H1 (cell line): ENCODE data around the gene CDH20. TPM values are rescaled to one million over a fixed set of nuclear protein-coding genes. Genes with fewer than 3 reads are reported as not detected.
A peak's percentile ranks its signal among the peaks of the same experiment; 100 is the strongest.

Experiments
- CTCF ChIA-PET: fragments of 300-600 bp; sonication (Branson Sonifier 250); formaldehyde crosslinking; loops from one replicate; lab custom pipeline; 2021; ENCODE audit not compliant: partially characterized antibody; lab: Charles Lee
- POLR2A ChIA-PET: fragments of 300-600 bp; sonication (Branson Sonifier 250); formaldehyde crosslinking; loops from one replicate; lab custom pipeline; 2021; ENCODE audit warnings: inconsistent platforms; ENCODE audit not compliant: partially characterized antibody; lab: Charles Lee
- DNase-seq, 2 experiments: peaks; one replicate each; pipeline versions ENCODE4 v3.0.0 to v3.0.0-alpha.2; 2010 to 2022; ENCODE audit warnings: low spot score in 2 of 2, low read depth in 1 of 2, mixed read lengths in 1 of 2
- FAIRE-seq: peaks from 2 replicates; lab custom pipeline; 2011; peaks lifted over from hg19 to GRCh38; lab: Jason Lieb, UNC
- H2AFZ ChIP-seq: 2 replicates; pipeline ENCODE4 v1.8.1; 2012; ENCODE audit warnings: low read length, inconsistent platforms
- H2AK5ac ChIP-seq: 2 replicates; pipeline ENCODE4 v1.6.1; 2013; ENCODE audit warnings: low read depth, low read length
- H2BK120ac ChIP-seq: replicated peaks from 2 replicates; pipeline ENCODE3; 2013; ENCODE audit warnings: low read depth, low read length, inconsistent platforms
- H2BK12ac ChIP-seq: 2 replicates; pipeline ENCODE4 v1.6.1; 2013; ENCODE audit warnings: low read depth, low read length
- H2BK15ac ChIP-seq: 2 replicates; pipeline ENCODE4 v1.6.1; 2013; ENCODE audit warnings: low read length
- H2BK20ac ChIP-seq: 2 replicates; pipeline ENCODE4 v1.6.1; 2013; ENCODE audit warnings: low read length
- H2BK5ac ChIP-seq: 2 replicates; pipeline ENCODE4 v1.6.1; 2013; ENCODE audit warnings: low read depth, low read length
- H3K14ac ChIP-seq: 2 replicates; pipeline ENCODE4 v1.6.1; 2013; ENCODE audit warnings: inconsistent platforms; ENCODE audit not compliant: insufficient read length
- H3K18ac ChIP-seq: 2 replicates; pipeline ENCODE4 v1.6.1; 2013; ENCODE audit warnings: low read length; ENCODE audit errors: extremely low read depth
- H3K23ac ChIP-seq: 2 replicates; pipeline ENCODE4 v1.6.1; 2013; ENCODE audit warnings: inconsistent platforms; ENCODE audit not compliant: insufficient read length
- H3K23me2 ChIP-seq: 2 replicates; pipeline ENCODE4 v1.6.1; 2013; ENCODE audit warnings: low read depth, low read length
- H3K27ac ChIP-seq: 2 replicates; pipeline ENCODE4 v1.6.1; 2011; ENCODE audit warnings: low read depth, low read length, inconsistent platforms
- H3K27me3 ChIP-seq, 4 experiments: replicated peaks in 1 of 4; 1 replicate in 1 of 4; 2 replicates in 3 of 4; pipeline versions ENCODE4 v1.6.1 to v1.8.1; 2011 to 2013; ENCODE audit warnings: low read length in 3 of 4, mild to moderate bottlenecking in 3 of 4, inconsistent platforms in 2 of 4, mixed read lengths in 2 of 4, moderate library complexity in 1 of 4; ENCODE audit not compliant: control insufficient read depth in 3 of 4, insufficient read depth in 3 of 4; ENCODE audit errors: extremely low read depth in 1 of 4
- H3K36me3 ChIP-seq, 4 experiments: 2 replicates each; pipeline versions ENCODE4 v1.6.1 to v1.8.1; 2011 to 2013; ENCODE audit warnings: mild to moderate bottlenecking in 4 of 4, low read length in 3 of 4, moderate library complexity in 2 of 4, control low read depth in 1 of 4, inconsistent platforms in 1 of 4; ENCODE audit not compliant: insufficient read depth in 4 of 4, control insufficient read depth in 2 of 4
- H3K4ac ChIP-seq: replicated peaks from 2 replicates; pipeline ENCODE3; 2013; ENCODE audit warnings: low read length, low read depth, mixed read lengths, inconsistent platforms; ENCODE audit not compliant: insufficient read length
- H3K4me1 ChIP-seq, 4 experiments: replicated peaks in 1 of 4; 1 replicate in 1 of 4; 2 replicates in 3 of 4; pipeline versions ENCODE4 v1.6.1 to v1.8.1; 2011 to 2013; ENCODE audit warnings: low read length in 3 of 4, inconsistent platforms in 2 of 4, mixed read lengths in 1 of 4; ENCODE audit not compliant: insufficient read depth in 4 of 4, control insufficient read depth in 3 of 4
- H3K4me2 ChIP-seq, 2 experiments: 2 replicates each; pipeline versions ENCODE4 v1.6.1 to v1.8.1; 2011 to 2013; ENCODE audit warnings: low read depth in 2 of 2, low read length in 2 of 2, control low read depth in 1 of 2, inconsistent platforms in 1 of 2, mild to moderate bottlenecking in 1 of 2; ENCODE audit not compliant: insufficient read depth in 1 of 2
- H3K4me3 ChIP-seq, 4 experiments: fragments of 200-600, 300-600 bp in 1 of 4; sonication (generic), shearing (Covaris generic), sonication (Bioruptor Twin) in 1 of 4; 2 replicates each; pipeline versions ENCODE4 v1.5.1 to v1.8.1; 2011 to 2016; ENCODE audit warnings: low read length in 4 of 4, low read depth in 3 of 4, control low read depth in 2 of 4, inconsistent platforms in 2 of 4, mild to moderate bottlenecking in 2 of 4, mixed read lengths in 1 of 4, moderate library complexity in 1 of 4; ENCODE audit not compliant: insufficient read depth in 2 of 4; ENCODE audit errors: extremely low read depth in 1 of 4
- H3K56ac ChIP-seq: replicated peaks from 2 replicates; pipeline ENCODE3; 2013; ENCODE audit warnings: low read depth, mild to moderate bottlenecking, mixed read lengths, low read length, inconsistent platforms; ENCODE audit not compliant: insufficient read length
- H3K79me1 ChIP-seq: 2 replicates; pipeline ENCODE4 v1.6.1; 2013; ENCODE audit warnings: low read depth, low read length, control low read depth
- H3K79me2 ChIP-seq, 2 experiments: 2 replicates each; pipeline versions ENCODE4 v1.6.1 to v1.8.1; 2012 to 2013; ENCODE audit warnings: low read length in 2 of 2, mild to moderate bottlenecking in 2 of 2, inconsistent platforms in 1 of 2; ENCODE audit not compliant: insufficient read depth in 2 of 2, control insufficient read depth in 1 of 2
- H3K9ac ChIP-seq, 4 experiments: replicated peaks in 1 of 4; 1 replicate in 1 of 4; 2 replicates in 3 of 4; pipeline versions ENCODE4 v1.6.1 to v1.8.1; 2011 to 2013; ENCODE audit warnings: low read depth in 3 of 4, low read length in 3 of 4, control low read depth in 2 of 4, mild to moderate bottlenecking in 2 of 4, moderate library complexity in 2 of 4, inconsistent platforms in 1 of 4; ENCODE audit errors: extremely low read depth in 1 of 4
- H3K9me3 ChIP-seq, 2 experiments: 2 replicates each; pipeline versions ENCODE4 v1.6.1 to v1.8.1; 2012 to 2013; ENCODE audit warnings: mild to moderate bottlenecking in 2 of 2, moderate library complexity in 2 of 2, control low read depth in 1 of 2, inconsistent platforms in 1 of 2, low read depth in 1 of 2, low read length in 1 of 2, mixed read lengths in 1 of 2; ENCODE audit not compliant: insufficient read depth in 2 of 2
- H4K20me1 ChIP-seq, 2 experiments: replicated peaks in 1 of 2; 2 replicates each; pipeline versions ENCODE3 to v1.8.1; 2011 to 2013; ENCODE audit warnings: inconsistent platforms in 2 of 2, low read length in 2 of 2, mild to moderate bottlenecking in 1 of 2; ENCODE audit not compliant: insufficient read depth in 2 of 2, control insufficient read depth in 1 of 2
- H4K5ac ChIP-seq: 2 replicates; pipeline ENCODE4 v1.6.1; 2013; ENCODE audit warnings: low read length, low read depth, mixed read lengths, inconsistent platforms; ENCODE audit not compliant: insufficient read length
- H4K8ac ChIP-seq: 2 replicates; pipeline ENCODE4 v1.8.0; 2013; ENCODE audit warnings: mild to moderate bottlenecking, moderate library complexity, low read length, inconsistent platforms; ENCODE audit not compliant: insufficient read depth; ENCODE audit errors: extremely low read depth
- H4K91ac ChIP-seq: replicated peaks from 2 replicates; pipeline ENCODE3; 2013; ENCODE audit warnings: low read length, mixed read lengths, inconsistent platforms; ENCODE audit not compliant: insufficient read length
- BRCA1 ChIP-seq: IDR thresholded peaks from 2 replicates; pipeline ENCODE4 v1.6.1; 2012; ENCODE audit warnings: low read depth, low read length, improper control_type of control experiment
- CREB1 ChIP-seq: IDR thresholded peaks from 2 replicates; pipeline ENCODE4 v1.6.1; 2012; ENCODE audit warnings: inconsistent platforms
- FOSL1 ChIP-seq: IDR thresholded peaks from 2 replicates; pipeline ENCODE4 v1.6.1; 2011; ENCODE audit warnings: mild to moderate bottlenecking, low read depth, low read length, moderate library complexity; ENCODE audit not compliant: insufficient read depth
- HDAC2 ChIP-seq, 2 experiments: fragments of 300-600 bp in 1 of 2; sonication (generic) in 1 of 2; IDR thresholded peaks; 2 replicates each; pipeline ENCODE4 v1.6.1; 2011 to 2012; ENCODE audit warnings: low read depth in 2 of 2, low read length in 2 of 2, mild to moderate bottlenecking in 2 of 2, moderate library complexity in 2 of 2, borderline replicate concordance in 1 of 2, inconsistent platforms in 1 of 2
- HDAC6 ChIP-seq: IDR thresholded peaks from one replicate; pipeline ENCODE4 v1.7.1; 2012; ENCODE audit warnings: low read depth, mild to moderate bottlenecking, inconsistent platforms, low read length, moderate library complexity
- KDM5A ChIP-seq: fragments of 200-600 bp; IDR thresholded peaks from 2 replicates; pipeline ENCODE4 v1.7.1; 2012; ENCODE audit warnings: mild to moderate bottlenecking, low read length, inconsistent platforms, mixed read lengths
- MAFK ChIP-seq: IDR thresholded peaks from 2 replicates; pipeline ENCODE4 v1.6.1; 2012; ENCODE audit warnings: low read depth, mild to moderate bottlenecking, improper control_type of control experiment, low read length
- SAP30 ChIP-seq: fragments of 300-600 bp; sonication (generic); IDR thresholded peaks from 2 replicates; pipeline ENCODE4 v1.7.1; 2012; ENCODE audit warnings: low read length, moderate library complexity, mild to moderate bottlenecking, inconsistent platforms; ENCODE audit not compliant: insufficient read depth, insufficient replicate concordance
- SIN3A ChIP-seq, 2 experiments: IDR thresholded peaks in 1 of 2; conservative IDR thresholded peaks in 1 of 2; 2 replicates each; pipeline ENCODE4 v1.6.1; 2011 to 2012; ENCODE audit warnings: low read length in 2 of 2, improper control_type of control experiment in 1 of 2, low read depth in 1 of 2, mild to moderate bottlenecking in 1 of 2
- SIX5 ChIP-seq: IDR thresholded peaks from 2 replicates; pipeline ENCODE4 v1.6.1; 2011; ENCODE audit warnings: mild to moderate bottlenecking, low read depth, low read length
- SP2 ChIP-seq: IDR thresholded peaks from 2 replicates; pipeline ENCODE4 v1.6.1; 2012; ENCODE audit warnings: mild to moderate bottlenecking, low read length, inconsistent platforms
- SP4 ChIP-seq: IDR thresholded peaks from 2 replicates; pipeline ENCODE4 v1.6.1; 2012; ENCODE audit warnings: low read length, inconsistent platforms
- SRF ChIP-seq: IDR thresholded peaks from 2 replicates; pipeline ENCODE4 v1.6.1; 2011; ENCODE audit warnings: mild to moderate bottlenecking, low read depth, low read length, moderate library complexity
- SUZ12 ChIP-seq: fragments of 200-600 bp; sonication (generic); IDR thresholded peaks from 2 replicates; pipeline ENCODE4 v1.6.1; 2012; ENCODE audit warnings: mild to moderate bottlenecking, inconsistent platforms, low read length, moderate library complexity, mixed read lengths
- TAF7 ChIP-seq: optimal IDR thresholded peaks from 2 replicates; pipeline ENCODE3; 2011; ENCODE audit warnings: low read depth, mild to moderate bottlenecking, inconsistent platforms, low read length, moderate library complexity, borderline replicate concordance
- WGBS, 2 experiments: shearing (Covaris generic) in 1 of 2; methylation state at CpG; one replicate each; pipeline versions ENCODE4 v1.1.6 to v1.1.7; 2013 to 2015; ENCODE audit warnings: low lambda C conversion rate in 2 of 2, mixed read lengths in 2 of 2, inconsistent platforms in 1 of 2, low coverage in 1 of 2, missing lambda C conversion rate in 1 of 2; ENCODE audit not compliant: insufficient replicate concordance in 2 of 2, insufficient coverage in 1 of 2, insufficient read length in 1 of 2; ENCODE audit errors: extremely low coverage in 1 of 2, missing lambda C conversion rate in 1 of 2; 5-methylcytosine and 5-hydroxymethylcytosine counted together
- polyA plus RNA-seq, 7 experiments: library from polyadenylated mRNA; depleted of rRNA in 3 of 7; stranded (reverse) in 5 of 7; unstranded in 2 of 7; fragments of >200 nt in 5 of 7; fragments of 200-250 nt in 2 of 7; gene quantifications; 1 replicate in 5 of 7; 2 replicates in 1 of 7; 4 replicates in 1 of 7; pipeline versions ENCODE4 v1.2.1 to v1.2.3, GENCODE V29; 2011 to 2013; ENCODE audit warnings: missing spikeins in 2 of 7, mixed read lengths in 2 of 7
- total RNA-seq: library from RNA; stranded (reverse); fragmentation: NEBNext Ultra II Directional; extraction: Animal tissue kit (Norgen Biotek cat#: 25700); gene quantifications from 2 replicates; pipeline ENCODE4 v1.2.1, GENCODE V29; 2021

Gene CDH20
- total and polyA plus RNA-seq, 2 of the 8 experiments (the other 6 are each of a cell fraction or from before 2014, with no cell fraction given): 0.07 to 0.12 TPM

- no peaks in the 10 kb centered on the region for H3K79me1 ChIP-seq
- H3K4ac ChIP-seq: no peak overlapping the region
- H3K23ac ChIP-seq: no peak overlapping the region
- no peak overlapping the region for H2BK120ac ChIP-seq
- no peaks in the 10 kb centered on the region for H3K4me1 ChIP-seq
- no peak overlapping the region for H2BK20ac ChIP-seq
- POLR2A ChIA-PET: no interaction called here
- H4K20me1 ChIP-seq: no peaks in the 10 kb centered on the region
- no peak overlapping the region for H3K18ac ChIP-seq
- H3K36me3 ChIP-seq: no peaks in the 10 kb centered on the region
- H2AFZ ChIP-seq: no peak overlapping the region
- CTCF ChIA-PET: interaction anchor here (0.9 to 16.8 kb wide), 18 partner anchors 8 to 629 kb away, joined by 3 to 266 read pairs (median 4); partner anchors contain the start of gene CDH20
- no peak for DNase-seq
- no peak overlapping the region for H2BK12ac ChIP-seq
- H3K14ac ChIP-seq: no peak overlapping the region
- H4K5ac ChIP-seq: peak overlapping the region; percentile 23
- no peaks in the 10 kb centered on the region for H3K27me3 ChIP-seq
- no peak overlapping the region for H3K9ac ChIP-seq
- no peaks in the 10 kb centered on the region for H3K23me2 ChIP-seq
- no peak overlapping the region for H4K8ac ChIP-seq
- H2AK5ac ChIP-seq: no peak overlapping the region
- no peak for FAIRE-seq
- H3K9me3 ChIP-seq: no peaks in the 10 kb centered on the region
- no peak overlapping the region for H3K27ac ChIP-seq
- H2BK5ac ChIP-seq: no peak overlapping the region
- H3K4me3 ChIP-seq: no peak overlapping the region
- H2BK15ac ChIP-seq: no peak overlapping the region
- H3K4me2 ChIP-seq: no peak overlapping the region
- WGBS, 2 experiments: 59% methylated on average over 3 of the region's 3 CpGs; no CpG with 5 or more reads in 1 of the 2 experiments
- H3K79me2 ChIP-seq: no peaks in the 10 kb centered on the region
- H4K91ac ChIP-seq: no peak overlapping the region
- H3K56ac ChIP-seq: no peak overlapping the region
- TF ChIP-seq SP4: no peak
- no peak for TF ChIP-seq SUZ12
- no peak for TF ChIP-seq FOSL1
- TF ChIP-seq SP2: no peak
- no peak for TF ChIP-seq HDAC2 (IDR thresholded peaks at IDR 0.05; ENCODE audit: borderline replicate concordance in 1 of 2, low read depth in 2 of 2, low read length in 2 of 2)
- TF ChIP-seq CREB1: no peak
- no peak for TF ChIP-seq MAFK
- no peak for TF ChIP-seq HDAC6
- TF ChIP-seq SAP30: no peak
- no peak for TF ChIP-seq KDM5A
- TF ChIP-seq SIN3A (conservative IDR thresholded peaks at IDR 0.05 in 1 of 2, IDR thresholded peaks at IDR 0.05 in 1 of 2; ENCODE audit: low read depth in 1 of 2, low read length in 2 of 2): no peak
- no peak for TF ChIP-seq SIX5
- no peak for TF ChIP-seq BRCA1
- TF ChIP-seq SRF: no peak
- no peak for TF ChIP-seq TAF7
Measured at GRCh38 chr18:61503688-61504087, 170.5 kb downstream of the CDH20 start.
